Karpas-422 (cell line): ENCODE data around the gene ETV6. TPM values are rescaled to one million over a fixed set of nuclear protein-coding genes. Genes with fewer than 3 reads are reported as not detected.

Experiments used
- DNase-seq: peaks from one replicate; pipeline ENCODE4 v3.0.0-alpha.2; 2015
- H2AFZ ChIP-seq: fragments of 200-600 bp; sonication (generic); 2 replicates; pipeline ENCODE4 v1.6.1; 2014; ENCODE audit warnings: antibody characterized with exemption, low read length, mixed read lengths
- H3K27ac ChIP-seq: fragments of 200-600 bp; sonication (generic); 2 replicates; pipeline ENCODE4 v1.5.1; 2014; ENCODE audit warnings: mild to moderate bottlenecking, low read length, moderate library complexity
- H3K27me3 ChIP-seq: fragments of 200-600 bp; sonication (generic); 2 replicates; pipeline ENCODE4 v1.6.1; 2014; ENCODE audit warnings: low read length, mixed read lengths
- H3K36me3 ChIP-seq: fragments of 200-600 bp; sonication (generic); 2 replicates; pipeline ENCODE4 v1.6.1; 2014; ENCODE audit warnings: low read length, mixed read lengths; ENCODE audit not compliant: insufficient read depth
- H3K4me1 ChIP-seq: fragments of 200-600 bp; sonication (generic); 2 replicates; pipeline ENCODE4 v1.6.1; 2014; ENCODE audit warnings: mild to moderate bottlenecking, low read length, mixed read lengths
- H3K4me2 ChIP-seq: fragments of 200-600 bp; sonication (generic); 2 replicates; pipeline ENCODE4 v1.6.1; 2014; ENCODE audit warnings: low read length, low read depth, mild to moderate bottlenecking; ENCODE audit not compliant: poor library complexity, severe bottlenecking
- H3K4me3 ChIP-seq: fragments of 200-600 bp; sonication (generic); 2 replicates; pipeline ENCODE4 v1.5.1; 2014; ENCODE audit warnings: mild to moderate bottlenecking, antibody characterized with exemption, low read length, mixed read lengths
- H3K79me2 ChIP-seq: fragments of 200-600 bp; sonication (generic); 2 replicates; pipeline ENCODE4 v1.6.1; 2014; ENCODE audit warnings: mild to moderate bottlenecking, low read length, mixed read lengths
- H3K9ac ChIP-seq: fragments of 200-600 bp; sonication (generic); 2 replicates; pipeline ENCODE4 v1.6.0; 2014; ENCODE audit warnings: low read length
- H3K9me2 ChIP-seq: fragments of 200-600 bp; sonication (generic), shearing (Covaris generic); replicated peaks from 2 replicates; pipeline ENCODE4 v1.6.0; 2014; ENCODE audit warnings: mild to moderate bottlenecking, low read length, moderate library complexity; ENCODE audit not compliant: insufficient read depth
- H3K9me3 ChIP-seq: fragments of 300-700, 200-600 bp; sonication (generic); 2 replicates; pipeline ENCODE4 v1.6.1; 2014; ENCODE audit warnings: low read length, mixed read lengths
- H4K20me1 ChIP-seq: fragments of 200-600 bp; sonication (generic); 2 replicates; pipeline ENCODE4 v1.6.1; 2014; ENCODE audit warnings: mild to moderate bottlenecking, antibody characterized with exemption, low read length, low read depth; ENCODE audit not compliant: insufficient read depth
- total RNA-seq: library from RNA; depleted of rRNA; stranded (reverse); fragments of >200 nt; shearing (Covaris generic); gene quantifications from 2 replicates; pipeline ENCODE4 v1.2.3, GENCODE V29; 2014; ENCODE audit warnings: low replicate concordance

Gene ETV6
- total RNA-seq, 1 experiment from 2014 or later = 1.0 TPM

- H3K36me3 ChIP-seq = no peaks in the 10 kb centered on the region
- H2AFZ ChIP-seq = no peak overlapping the region
- no peaks in the 10 kb centered on the region for H3K4me1 ChIP-seq
- H3K4me2 ChIP-seq = no peak overlapping the region
- no peak overlapping the region for H3K4me3 ChIP-seq
- H3K79me2 ChIP-seq = no peaks in the 10 kb centered on the region
- H3K27ac ChIP-seq = no peak overlapping the region
- H3K9me3 ChIP-seq = no peaks in the 10 kb centered on the region
- DNase-seq = no peak
- no peaks in the 10 kb centered on the region for H4K20me1 ChIP-seq
- H3K27me3 ChIP-seq = no peaks in the 10 kb centered on the region
- no peaks in the 10 kb centered on the region for H3K9me2 ChIP-seq
- no peak overlapping the region for H3K9ac ChIP-seq
These were observed 54.6 kb downstream of the ETV6 start for GRCh38 chr12:11704089-11704488.

GRCh38 chr12:11705010-11705409 lies 55.5 kb downstream of the ETV6 start:
- Histone ChIP-seq H3K9ac (no peak overlapping the region), H4K20me1 (no peaks in the 10 kb centered on the region), H3K36me3 (no peaks in the 10 kb centered on the region), H3K9me3 (no peaks in the 10 kb centered on the region), H2AFZ (no peak overlapping the region), H3K4me3 (no peak overlapping the region), H3K27me3 (no peaks in the 10 kb centered on the region), H3K27ac (no peak overlapping the region), H3K4me1 (no peaks in the 10 kb centered on the region), H3K9me2 (no peaks in the 10 kb centered on the region), H3K4me2 (no peak overlapping the region), H3K79me2 (no peaks in the 10 kb centered on the region)
- no peak for DNase-seq

DNA sequence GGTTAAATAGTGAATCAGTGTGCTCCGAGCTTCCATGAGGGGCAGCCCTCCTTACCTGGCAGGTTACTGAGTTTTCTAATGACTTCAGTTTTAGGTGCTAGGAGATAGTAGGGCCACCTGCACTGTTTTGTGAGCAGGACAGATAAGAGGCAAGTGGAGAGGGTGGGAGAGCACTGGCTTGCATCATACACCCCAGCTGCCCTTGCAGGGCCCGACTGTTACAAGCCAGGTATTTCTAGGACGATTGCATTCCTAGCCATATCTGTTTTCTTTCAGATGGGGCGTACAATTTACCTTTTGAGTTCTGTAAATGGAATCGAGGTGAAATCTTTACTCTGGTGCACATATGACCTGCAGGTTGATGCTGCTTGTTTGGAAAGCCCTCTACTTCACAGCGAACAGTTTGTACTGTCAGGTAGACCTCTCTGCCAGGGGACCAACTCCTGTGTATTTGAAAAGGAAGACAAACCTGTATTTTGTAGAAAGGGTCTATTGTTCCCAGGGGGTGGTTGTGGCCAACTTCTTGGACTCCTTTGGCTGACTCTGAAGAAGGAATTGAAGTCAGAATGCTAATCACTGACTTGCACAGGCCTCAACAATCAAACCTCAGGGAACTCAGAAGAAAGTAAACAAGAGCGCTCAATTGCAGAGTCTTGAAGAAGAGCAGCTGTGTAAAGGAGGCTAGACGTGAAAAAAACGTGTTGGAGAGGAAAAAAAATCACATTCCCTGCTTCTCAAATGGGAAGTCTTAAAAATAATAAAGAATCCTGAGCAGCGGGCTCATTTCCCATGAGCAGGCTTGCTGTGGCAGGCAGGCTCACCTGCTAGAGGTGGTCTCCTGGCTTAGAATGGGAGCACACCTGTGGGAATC lies 57.3 kb downstream of the ETV6 start:
- Histone ChIP-seq H3K9me3 (no peaks in the 10 kb centered on the region), H3K4me1 (no peaks in the 10 kb centered on the region), H3K27ac (no peak overlapping the region), H3K4me2 (no peak overlapping the region), H3K9me2 (no peaks in the 10 kb centered on the region), H3K79me2 (no peaks in the 10 kb centered on the region), H3K9ac (no peak overlapping the region), H3K27me3 (no peaks in the 10 kb centered on the region), H3K36me3 (no peaks in the 10 kb centered on the region), H4K20me1 (peaks cover 3% of the 10 kb centered on the region), H2AFZ (no peak overlapping the region), H3K4me3 (no peak overlapping the region)
- DNase-seq = no peak

- Histone ChIP-seq H3K36me3 (no peaks in the 10 kb centered on the region), H3K79me2 (no peaks in the 10 kb centered on the region)
These were observed 58.1 kb downstream of the ETV6 start for GRCh38 chr12:11707535-11707934.

DNA sequence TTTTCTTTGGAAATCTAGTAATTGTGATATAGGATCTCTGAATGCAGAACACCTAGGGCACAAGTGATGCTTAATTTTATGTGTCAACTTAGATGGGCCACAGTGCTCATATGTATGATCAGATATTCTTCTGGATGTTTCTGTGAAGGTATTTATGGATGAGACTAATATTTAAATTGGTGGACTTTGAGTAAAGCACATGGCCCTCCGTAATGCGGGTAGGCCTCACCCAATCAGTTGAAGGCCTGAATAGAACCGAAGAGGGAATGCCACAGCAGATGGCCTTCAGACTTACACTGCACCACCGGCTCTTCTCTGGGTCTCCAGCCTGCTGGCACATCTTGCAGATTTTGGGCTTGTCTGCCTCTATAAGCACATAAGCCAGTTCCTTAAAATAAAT lies 60.0 kb downstream of the ETV6 start:
- no peaks in the 10 kb centered on the region for H3K36me3 ChIP-seq
- no peak overlapping the region for H3K4me2 ChIP-seq
- no peak overlapping the region for H2AFZ ChIP-seq
- H3K4me3 ChIP-seq = no peak overlapping the region
- H3K9me2 ChIP-seq = no peaks in the 10 kb centered on the region
- no peak for DNase-seq
- H4K20me1 ChIP-seq = peaks cover 3% of the 10 kb centered on the region
- H3K79me2 ChIP-seq = no peaks in the 10 kb centered on the region
- H3K27ac ChIP-seq = no peak overlapping the region
- no peaks in the 10 kb centered on the region for H3K4me1 ChIP-seq
- H3K9me3 ChIP-seq = no peaks in the 10 kb centered on the region
- H3K27me3 ChIP-seq = no peaks in the 10 kb centered on the region
- no peak overlapping the region for H3K9ac ChIP-seq

More at GRCh38 chr12:11707535-11707934, 58.1 kb downstream of the ETV6 start:
- Histone ChIP-seq H3K27ac (no peak overlapping the region), H3K9me2 (no peaks in the 10 kb centered on the region), H3K9ac (no peak overlapping the region), H3K4me1 (no peaks in the 10 kb centered on the region), H3K4me2 (no peak overlapping the region), H3K4me3 (no peak overlapping the region), H4K20me1 (peaks cover 3% of the 10 kb centered on the region), H3K9me3 (no peaks in the 10 kb centered on the region), H2AFZ (no peak overlapping the region), H3K27me3 (no peaks in the 10 kb centered on the region)
- DNase-seq = no peak

DNA sequence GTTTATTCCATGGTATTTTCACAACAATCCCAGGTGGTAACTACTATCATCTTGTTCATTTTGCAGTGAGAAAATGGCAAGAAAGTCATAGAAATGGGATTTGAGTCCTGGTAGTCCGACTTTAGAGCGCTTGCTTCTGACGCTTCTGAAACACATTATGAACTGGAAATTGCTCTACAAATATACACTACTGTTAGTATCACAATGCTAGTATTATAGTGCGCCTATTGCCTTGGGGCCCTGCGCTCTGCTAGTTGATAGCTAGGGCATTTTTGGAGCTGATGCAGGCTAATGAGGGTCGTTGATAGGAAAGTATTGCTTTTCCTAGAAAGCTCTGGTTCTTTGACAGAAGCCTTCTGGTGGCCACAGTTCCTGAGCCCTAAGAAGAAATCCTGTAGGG lies 61.0 kb downstream of the ETV6 start:
- H3K9me2 ChIP-seq = no peaks in the 10 kb centered on the region
- H3K4me2 ChIP-seq = no peak overlapping the region
- no peaks in the 10 kb centered on the region for H3K4me1 ChIP-seq
- H3K27me3 ChIP-seq = no peaks in the 10 kb centered on the region
- H3K4me3 ChIP-seq = no peak overlapping the region
- H4K20me1 ChIP-seq = peaks cover 3% of the 10 kb centered on the region
- H3K79me2 ChIP-seq = no peaks in the 10 kb centered on the region
- no peak overlapping the region for H3K27ac ChIP-seq
- no peak overlapping the region for H2AFZ ChIP-seq
- DNase-seq = no peak
- H3K9ac ChIP-seq = no peak overlapping the region
- no peaks in the 10 kb centered on the region for H3K36me3 ChIP-seq
- H3K9me3 ChIP-seq = no peaks in the 10 kb centered on the region

- H3K79me2 ChIP-seq = no peaks in the 10 kb centered on the region
These were observed 61.4 kb downstream of the ETV6 start for GRCh38 chr12:11710906-11711305.

GRCh38 chr12:11711651-11712327 lies 62.3 kb downstream of the ETV6 start:
- Histone ChIP-seq H3K4me1 (no peaks in the 10 kb centered on the region), H3K9me3 (no peaks in the 10 kb centered on the region), H3K27me3 (no peaks in the 10 kb centered on the region), H3K4me3 (no peak overlapping the region), H3K79me2 (no peaks in the 10 kb centered on the region), H3K36me3 (no peaks in the 10 kb centered on the region), H3K9me2 (no peaks in the 10 kb centered on the region), H3K9ac (no peak overlapping the region), H4K20me1 (peaks cover 3% of the 10 kb centered on the region), H3K4me2 (no peak overlapping the region), H2AFZ (no peak overlapping the region), H3K27ac (no peak overlapping the region)
- no peak for DNase-seq

More at GRCh38 chr12:11710906-11711305, 61.4 kb downstream of the ETV6 start:
- Histone ChIP-seq H3K4me1 (no peaks in the 10 kb centered on the region), H4K20me1 (peaks cover 3% of the 10 kb centered on the region), H3K36me3 (no peaks in the 10 kb centered on the region), H3K9ac (no peak overlapping the region), H3K27me3 (no peaks in the 10 kb centered on the region), H3K9me2 (no peaks in the 10 kb centered on the region), H3K4me3 (no peak overlapping the region), H3K27ac (no peak overlapping the region), H2AFZ (no peak overlapping the region), H3K4me2 (no peak overlapping the region), H3K9me3 (no peaks in the 10 kb centered on the region)
- DNase-seq = no peak
